Measurements from ENCODE around the gene NCBP2L.

The NCBP2L gene

DNA sequence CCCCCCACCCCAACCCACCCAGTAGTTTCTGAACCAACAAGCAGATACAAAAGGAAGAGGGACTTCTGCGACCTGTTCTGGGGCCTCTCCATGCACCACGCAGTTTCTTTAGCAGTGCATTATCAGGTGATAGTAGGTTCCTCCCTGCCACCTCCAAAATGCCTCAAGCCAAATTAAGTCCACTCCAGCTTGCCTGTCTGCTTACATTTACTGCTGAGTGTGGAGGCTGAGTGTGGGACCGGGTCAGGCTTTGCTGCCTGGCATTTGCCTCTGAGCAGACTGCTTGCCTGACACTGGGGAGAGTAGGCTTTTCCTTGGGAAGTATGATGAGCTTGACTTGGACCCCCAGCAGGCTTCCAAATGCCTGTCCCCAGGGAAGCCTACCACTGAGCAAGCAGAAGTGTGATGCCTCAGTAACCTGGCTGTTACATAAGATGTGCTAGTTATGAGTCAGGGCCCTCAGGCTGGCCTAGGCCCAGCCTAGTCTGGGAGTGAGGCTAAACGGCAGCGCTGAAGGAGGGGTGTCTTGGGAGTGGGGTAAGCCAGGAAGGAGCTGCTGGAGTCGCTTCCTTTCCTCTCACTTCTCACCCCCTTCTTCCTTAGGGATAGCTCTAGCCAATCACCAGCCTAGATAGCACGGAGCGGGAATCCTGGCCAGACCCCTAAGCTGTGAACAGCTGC is 10.9 kb upstream of the NCBP2L start:
- peaks cover 95% of the 10 kb centered on the region for H3K27me3 ChIP-seq
- no peak overlapping the region for H3K27ac ChIP-seq
- TF ChIP-seq Cebpa-rat (IDR thresholded peaks at IDR 0.05), result no peak
- no peaks in the 10 kb centered on the region for H3K36me3 ChIP-seq
- H3K4me3 ChIP-seq, result no peak overlapping the region
- H3K4me1 ChIP-seq, result peaks cover 16% of the 10 kb centered on the region
- no peak overlapping the region for H3K4me2 ChIP-seq
- H3K9me3 ChIP-seq, result no peaks in the 10 kb centered on the region
- no peak overlapping the region for H3K9ac ChIP-seq
- peaks cover 25% of the 10 kb centered on the region; the same call in 1 of the 2 replicates for H4K20me1 ChIP-seq

DNA sequence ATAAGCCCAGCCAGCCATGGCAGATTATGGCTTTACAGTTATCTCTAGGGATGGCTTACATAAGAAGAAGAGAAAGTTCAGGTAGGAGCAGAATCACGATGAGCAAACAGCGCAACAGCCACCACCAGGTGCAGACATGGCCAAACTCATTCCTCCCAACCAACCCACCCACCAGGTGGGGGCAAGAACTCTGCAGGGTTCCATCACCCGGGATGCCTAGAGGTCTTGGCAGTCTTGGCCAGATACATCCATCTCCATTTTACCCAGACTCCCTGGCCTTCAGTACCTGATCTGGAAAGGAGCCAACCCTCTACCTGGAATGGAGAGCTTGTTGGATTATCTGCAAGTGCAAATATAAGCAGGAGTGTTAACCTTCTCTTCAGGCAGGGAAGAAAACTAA is 9.5 kb upstream of the NCBP2L start:
- peaks cover 95% of the 10 kb centered on the region for H3K27me3 ChIP-seq
- peaks cover 25% of the 10 kb centered on the region; the same call in 1 of the 2 replicates for H4K20me1 ChIP-seq
- no peak overlapping the region for H3K27ac ChIP-seq
- no peak overlapping the region for H3K4me3 ChIP-seq
- no peaks in the 10 kb centered on the region for H3K36me3 ChIP-seq
- no peaks in the 10 kb centered on the region for H3K9me3 ChIP-seq
- H3K4me2 ChIP-seq, result no peak overlapping the region
- TF ChIP-seq Cebpa-rat (IDR thresholded peaks at IDR 0.05), result no peak
- H3K9ac ChIP-seq, result no peak overlapping the region
- H3K4me1 ChIP-seq, result peaks cover 11% of the 10 kb centered on the region

- Histone ChIP-seq H3K4me3 (no peak overlapping the region), H4K20me1 (peaks cover 24% of the 10 kb centered on the region; the same call in 1 of the 2 replicates), H3K9ac (no peak overlapping the region), H3K9me3 (no peaks in the 10 kb centered on the region), H3K36me3 (no peaks in the 10 kb centered on the region), H3K27ac (no peak overlapping the region), H3K4me1 (no peaks in the 10 kb centered on the region), H3K4me2 (no peak overlapping the region), H3K27me3 (peaks cover 96% of the 10 kb centered on the region)
- no peak for TF ChIP-seq Cebpa-rat (IDR thresholded peaks at IDR 0.05)
Observed at GRCh38 chrX:107769581-107770317, 7.8 kb upstream of the NCBP2L start.

DNA sequence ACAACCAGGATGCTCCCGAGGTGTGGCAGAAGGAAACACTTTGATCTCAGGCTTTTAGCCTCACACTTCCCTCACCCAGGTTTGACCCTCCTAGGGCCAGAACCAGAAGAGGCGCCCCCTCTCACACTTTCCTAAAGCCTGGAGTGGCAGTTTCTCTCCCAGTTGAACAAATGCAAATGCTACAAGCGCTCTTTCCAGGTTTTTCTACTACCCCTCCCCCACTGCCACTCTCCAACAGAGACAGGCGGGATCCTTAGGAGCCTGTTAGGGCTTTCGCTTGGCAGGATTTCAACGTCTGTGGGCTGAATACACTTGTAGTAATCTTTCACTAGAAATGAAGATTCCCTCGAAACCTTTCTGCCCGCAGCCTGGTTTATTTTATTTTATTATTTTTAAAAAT is 4.3 kb upstream of the NCBP2L start:
- no peak overlapping the region for H3K27ac ChIP-seq
- no peak overlapping the region for H3K9ac ChIP-seq
- H3K4me1 ChIP-seq, result peaks cover 9% of the 10 kb centered on the region
- TF ChIP-seq Cebpa-rat (IDR thresholded peaks at IDR 0.05), result no peak
- no peaks in the 10 kb centered on the region for H3K36me3 ChIP-seq
- H4K20me1 ChIP-seq, result peaks cover 18% of the 10 kb centered on the region; the same call in 1 of the 2 replicates
- peaks cover 93% of the 10 kb centered on the region for H3K27me3 ChIP-seq
- no peaks in the 10 kb centered on the region for H3K9me3 ChIP-seq
- H3K4me2 ChIP-seq, result no peak overlapping the region
- no peak overlapping the region for H3K4me3 ChIP-seq

- peaks cover 22% of the 10 kb centered on the region; the same call in 1 of the 2 replicates for H4K20me1 ChIP-seq
- H3K4me1 ChIP-seq, result peaks cover 9% of the 10 kb centered on the region
- H3K9me3 ChIP-seq, result no peaks in the 10 kb centered on the region
- no peak overlapping the region for H3K4me3 ChIP-seq
- no peak overlapping the region for H3K4me2 ChIP-seq
- no peak overlapping the region for H3K9ac ChIP-seq
- no peak for TF ChIP-seq Cebpa-rat (IDR thresholded peaks at IDR 0.05)
- peaks cover 92% of the 10 kb centered on the region for H3K27me3 ChIP-seq
- no peaks in the 10 kb centered on the region for H3K36me3 ChIP-seq
- H3K27ac ChIP-seq, result no peak overlapping the region
Observed at GRCh38 chrX:107773906-107774435, 3.6 kb upstream of the NCBP2L start.

DNA sequence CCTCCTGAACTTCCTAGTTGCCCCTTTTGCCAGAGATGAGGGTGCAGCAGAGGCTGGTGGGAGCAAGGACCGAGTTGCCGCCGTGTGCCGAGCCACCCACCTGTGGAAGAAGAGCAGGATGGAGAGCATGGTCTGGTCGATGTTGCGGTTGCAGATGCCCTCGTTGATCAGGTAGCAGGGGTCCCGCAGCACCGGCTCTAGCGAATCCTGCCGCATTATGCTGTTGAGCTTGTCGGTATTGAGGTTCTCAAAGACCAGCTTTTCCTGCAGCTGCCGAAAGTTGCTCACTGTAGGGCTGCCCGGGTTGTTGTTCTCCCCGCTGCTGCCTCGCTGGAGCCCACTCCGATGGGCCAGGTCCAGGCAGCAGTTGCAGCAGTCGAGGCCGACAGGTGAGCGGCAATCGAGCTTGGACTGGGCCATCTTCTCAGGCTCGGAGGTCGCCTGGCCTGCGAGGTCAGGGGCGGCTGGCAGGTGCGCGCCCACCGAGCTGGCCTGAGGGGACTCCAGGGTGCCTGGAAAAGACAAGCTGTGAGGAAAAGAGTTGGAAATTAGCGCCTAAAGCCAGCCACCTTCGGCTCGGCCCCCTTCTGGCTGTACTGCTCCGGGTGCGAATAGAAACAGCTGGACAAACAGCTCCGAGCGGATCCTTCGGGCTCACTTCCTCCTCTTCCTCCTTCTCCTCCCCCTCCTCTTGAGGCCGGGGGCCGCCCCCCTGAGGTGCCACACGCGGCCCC is 2.4 kb upstream of the NCBP2L start:
- peak overlapping the region; percentile 91 for H3K4me2 ChIP-seq
- TF ChIP-seq Cebpa-rat (IDR thresholded peaks at IDR 0.05), result no peak
- peaks cover 22% of the 10 kb centered on the region; the same call in 1 of the 2 replicates for H4K20me1 ChIP-seq
- H3K9ac ChIP-seq, result no peak overlapping the region
- no peaks in the 10 kb centered on the region for H3K36me3 ChIP-seq
- H3K4me1 ChIP-seq, result peaks cover 9% of the 10 kb centered on the region
- no peak overlapping the region for H3K27ac ChIP-seq
- peaks cover 88% of the 10 kb centered on the region for H3K27me3 ChIP-seq
- peak overlapping the region; percentile 65 for H3K4me3 ChIP-seq
- H3K9me3 ChIP-seq, result no peaks in the 10 kb centered on the region

- Histone ChIP-seq H3K4me3 (peak within 1 kb of the TSS; percentile 65), H4K20me1 (peaks cover 19% of the 10 kb centered on the region; the same call in 1 of the 2 replicates), H3K4me1 (peaks cover 9% of the 10 kb centered on the region), H3K27me3 (peaks cover 87% of the 10 kb centered on the region), H3K9ac (0 out of 2 replicates have a peak within 1 kb of the TSS, but pooled peaks have one; percentile 15), H3K36me3 (no peaks in the 10 kb centered on the region), H3K9me3 (no peaks in the 10 kb centered on the region), H3K4me2 (peak within 1 kb of the TSS; percentile 91), H3K27ac (no peak within 1 kb of the TSS)
- TF ChIP-seq Cebpa-rat (IDR thresholded peaks at IDR 0.05), result no peak
Observed at GRCh38 chrX:107775734-107776511, 1.6 kb upstream of the NCBP2L start, which contains the start of gene TSC22D3. TSS of gene TSC22D3 (minus strand) at chrX:107775787. CDS start at chrX:107775419, 368 bp downstream.

DNA sequence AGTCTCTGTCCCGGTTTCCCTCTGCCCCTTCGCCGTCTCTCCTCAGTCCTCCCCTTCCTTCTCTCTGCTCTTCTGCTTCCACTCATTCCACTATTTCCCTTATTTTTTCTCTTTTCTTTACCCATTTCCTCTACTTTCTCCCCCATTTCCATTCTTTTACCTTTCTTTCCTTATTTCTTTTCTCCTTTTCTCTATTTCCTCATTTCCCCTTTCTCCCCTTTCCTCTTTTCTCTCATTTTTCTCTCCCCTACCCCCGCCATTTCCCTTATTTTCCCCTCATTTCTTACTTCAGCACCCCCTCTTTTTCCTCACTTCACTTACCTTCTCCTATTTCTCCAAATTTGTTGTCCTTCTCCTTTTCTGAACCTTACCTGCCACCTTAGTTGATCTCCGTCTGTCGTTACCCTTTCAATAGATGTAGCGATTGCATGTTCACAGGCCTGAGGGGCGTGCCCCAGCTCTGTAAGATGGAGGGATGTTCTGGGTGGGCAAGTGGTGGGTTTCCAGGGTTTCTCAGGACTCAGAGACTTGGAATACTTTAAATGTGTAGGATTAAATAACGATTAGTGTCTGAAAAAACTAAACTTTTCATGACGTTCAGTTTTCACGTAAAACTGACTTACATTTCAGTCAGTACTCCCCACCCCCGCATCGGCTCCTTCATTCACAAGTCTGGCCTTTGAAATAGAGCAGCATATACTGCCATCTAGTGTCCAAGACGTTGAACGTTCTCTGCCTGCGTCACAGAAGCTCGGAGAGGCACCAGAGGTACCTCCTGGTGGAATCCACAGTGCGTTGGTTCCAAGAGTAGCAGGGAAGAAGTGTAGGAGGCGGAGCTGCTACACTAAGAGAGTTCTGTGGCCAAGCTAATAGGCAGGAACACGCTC is 641 bp upstream of the NCBP2L start:
- no peak for TF ChIP-seq Cebpa-rat (IDR thresholded peaks at IDR 0.05)
- Histone ChIP-seq H3K9ac (0 out of 2 replicates have a peak overlapping the region, but pooled peaks have one; percentile 15), H3K4me3 (peak overlapping the region; percentile 65), H3K27me3 (peaks cover 79% of the 10 kb centered on the region), H4K20me1 (peaks cover 16% of the 10 kb centered on the region; the same call in 1 of the 2 replicates), H3K4me1 (peaks cover 9% of the 10 kb centered on the region), H3K4me2 (peak overlapping the region; percentile 91), H3K36me3 (no peaks in the 10 kb centered on the region), H3K9me3 (no peaks in the 10 kb centered on the region), H3K27ac (no peak overlapping the region)

Data from BLaER1 (cell line).